NB4 (cell line): Measurements from ENCODE around the gene MNX1.

Experiments used
- POLR2A ChIP-seq: IDR thresholded peaks from 2 replicates; pipeline ENCODE4 v1.6.1; 2011; ENCODE audit warnings: mild to moderate bottlenecking; ENCODE audit not compliant: insufficient read length; ENCODE audit errors: extremely low read depth
- TF ChIP-seq, protein P1 (sequence below): IDR thresholded peaks from one replicate; pipeline ENCODE4 v1.5.1; 2012; ENCODE audit warnings: low read depth, low read length

- TF ChIP-seq, protein P1, sequence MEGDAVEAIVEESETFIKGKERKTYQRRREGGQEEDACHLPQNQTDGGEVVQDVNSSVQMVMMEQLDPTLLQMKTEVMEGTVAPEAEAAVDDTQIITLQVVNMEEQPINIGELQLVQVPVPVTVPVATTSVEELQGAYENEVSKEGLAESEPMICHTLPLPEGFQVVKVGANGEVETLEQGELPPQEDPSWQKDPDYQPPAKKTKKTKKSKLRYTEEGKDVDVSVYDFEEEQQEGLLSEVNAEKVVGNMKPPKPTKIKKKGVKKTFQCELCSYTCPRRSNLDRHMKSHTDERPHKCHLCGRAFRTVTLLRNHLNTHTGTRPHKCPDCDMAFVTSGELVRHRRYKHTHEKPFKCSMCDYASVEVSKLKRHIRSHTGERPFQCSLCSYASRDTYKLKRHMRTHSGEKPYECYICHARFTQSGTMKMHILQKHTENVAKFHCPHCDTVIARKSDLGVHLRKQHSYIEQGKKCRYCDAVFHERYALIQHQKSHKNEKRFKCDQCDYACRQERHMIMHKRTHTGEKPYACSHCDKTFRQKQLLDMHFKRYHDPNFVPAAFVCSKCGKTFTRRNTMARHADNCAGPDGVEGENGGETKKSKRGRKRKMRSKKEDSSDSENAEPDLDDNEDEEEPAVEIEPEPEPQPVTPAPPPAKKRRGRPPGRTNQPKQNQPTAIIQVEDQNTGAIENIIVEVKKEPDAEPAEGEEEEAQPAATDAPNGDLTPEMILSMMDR, result no peak
- TF ChIP-seq POLR2A, result no peak
These were observed 6.5 kb downstream of the MNX1 start for GRCh38 chr7:157003756-157004520.
